HG03575 (cell line): ENCODE measurements around the gene CEP19.

ENCODE experiments used
- ATAC-seq: cut with Tn5 transposase; IDR thresholded peaks from one replicate; pipeline ENCODE4 v1.9.1; 2021; ENCODE audit not compliant: unreplicated experiment, insufficient number of reproducible peaks, low FRiP score; ENCODE audit errors: extremely low read depth

The CEP19 gene

GRCh38 chr3:196670339-196670738 lies 41.7 kb downstream of the CEP19 start:
- no peak for ATAC-seq

- no peak for ATAC-seq
Observed at GRCh38 chr3:196667056-196667825, 44.8 kb downstream of the CEP19 start.

- ATAC-seq = no peak
Observed at GRCh38 chr3:196666001-196666867, 45.8 kb downstream of the CEP19 start.

GRCh38 chr3:196662711-196663571 lies 49.1 kb downstream of the CEP19 start:
- ATAC-seq = no peak

GRCh38 chr3:196662033-196662432 lies 50.0 kb downstream of the CEP19 start:
- no peak for ATAC-seq

GRCh38 chr3:196661400-196661799 lies 50.6 kb downstream of the CEP19 start:
- ATAC-seq = no peak

GRCh38 chr3:196660381-196661166 lies 51.5 kb downstream of the CEP19 start:
- ATAC-seq = no peak

GRCh38 chr3:196659901-196660351 lies 52.1 kb downstream of the CEP19 start:
- no peak for ATAC-seq
